ENCODE measurements around the gene FGGY.
"Not testable (repeated sequence)": the region's sequence is repeated elsewhere in the genome, so short reads cannot be mapped to it uniquely, and the experiment has no call there.

The FGGY gene

GRCh38 chr1:59353453-59353852 is 56.6 kb downstream of the FGGY start:
- Histone ChIP-seq H3K9me3 (ENCODE audit: low read length) (no peaks in the 10 kb centered on the region), H2AFZ (ENCODE audit: low read depth, low read length) (no peak overlapping the region), H3K4me3 (ENCODE audit: low read length) (no peak overlapping the region), H3K4me1 (ENCODE audit: insufficient read depth, low read length) (peaks cover 2% of the 10 kb centered on the region), H3K36me3 (ENCODE audit: insufficient read depth, low read length) (no peaks in the 10 kb centered on the region), H3K27me3 (ENCODE audit: insufficient read depth, low read length) (no peaks in the 10 kb centered on the region)

- H3K4me3 ChIP-seq (ENCODE audit: low read length); H2AFZ ChIP-seq (ENCODE audit: low read depth, low read length); H3K27me3 ChIP-seq (ENCODE audit: insufficient read depth, low read length); H3K4me1 ChIP-seq (ENCODE audit: insufficient read depth, low read length); H3K9me3 ChIP-seq (ENCODE audit: low read length); H3K36me3 ChIP-seq (ENCODE audit: insufficient read depth, low read length): not testable (repeated sequence)
Measured at GRCh38 chr1:59354239-59354638, 57.3 kb downstream of the FGGY start.

- Histone ChIP-seq H3K4me3 (ENCODE audit: low read length) (no peak overlapping the region), H3K27me3 (ENCODE audit: insufficient read depth, low read length) (no peaks in the 10 kb centered on the region)
Measured at GRCh38 chr1:59354709-59355337, 57.9 kb downstream of the FGGY start.

GRCh38 chr1:59355361-59355760 is 58.5 kb downstream of the FGGY start:
- no peaks in the 10 kb centered on the region for H3K27me3 ChIP-seq (ENCODE audit: insufficient read depth, low read length)
- peaks cover 11% of the 10 kb centered on the region for H3K4me1 ChIP-seq (ENCODE audit: insufficient read depth, low read length)
- no peak overlapping the region for H2AFZ ChIP-seq (ENCODE audit: low read depth, low read length)
- no peak overlapping the region for H3K4me3 ChIP-seq (ENCODE audit: low read length)
- no peaks in the 10 kb centered on the region for H3K36me3 ChIP-seq (ENCODE audit: insufficient read depth, low read length)
- no peaks in the 10 kb centered on the region for H3K9me3 ChIP-seq (ENCODE audit: low read length)

More at GRCh38 chr1:59354709-59355337, 57.9 kb downstream of the FGGY start:
- no peaks in the 10 kb centered on the region for H3K36me3 ChIP-seq (ENCODE audit: insufficient read depth, low read length)
- H2AFZ ChIP-seq (ENCODE audit: low read depth, low read length), result no peak overlapping the region
- peaks cover 11% of the 10 kb centered on the region for H3K4me1 ChIP-seq (ENCODE audit: insufficient read depth, low read length)
- H3K9me3 ChIP-seq (ENCODE audit: low read length), result no peaks in the 10 kb centered on the region

GRCh38 chr1:59356627-59357026 is 59.7 kb downstream of the FGGY start:
- no peak overlapping the region for H3K4me3 ChIP-seq (ENCODE audit: low read length)
- no peaks in the 10 kb centered on the region for H3K27me3 ChIP-seq (ENCODE audit: insufficient read depth, low read length)
- H2AFZ ChIP-seq (ENCODE audit: low read depth, low read length), result no peak overlapping the region
- no peaks in the 10 kb centered on the region for H3K9me3 ChIP-seq (ENCODE audit: low read length)
- H3K36me3 ChIP-seq (ENCODE audit: insufficient read depth, low read length), result no peaks in the 10 kb centered on the region
- peaks cover 11% of the 10 kb centered on the region for H3K4me1 ChIP-seq (ENCODE audit: insufficient read depth, low read length)

- Histone ChIP-seq H2AFZ (ENCODE audit: low read depth, low read length) (no peak overlapping the region), H3K27me3 (ENCODE audit: insufficient read depth, low read length) (no peaks in the 10 kb centered on the region), H3K4me3 (ENCODE audit: low read length) (no peak overlapping the region), H3K4me1 (ENCODE audit: insufficient read depth, low read length) (peaks cover 11% of the 10 kb centered on the region), H3K9me3 (ENCODE audit: low read length) (no peaks in the 10 kb centered on the region), H3K36me3 (ENCODE audit: insufficient read depth, low read length) (no peaks in the 10 kb centered on the region)
Measured at GRCh38 chr1:59357645-59358320, 60.9 kb downstream of the FGGY start.

- no peak overlapping the region for H2AFZ ChIP-seq (ENCODE audit: low read depth, low read length)
- H3K36me3 ChIP-seq (ENCODE audit: insufficient read depth, low read length), result no peaks in the 10 kb centered on the region
- peaks cover 11% of the 10 kb centered on the region for H3K4me1 ChIP-seq (ENCODE audit: insufficient read depth, low read length)
- H3K27me3 ChIP-seq (ENCODE audit: insufficient read depth, low read length), result no peaks in the 10 kb centered on the region
- no peaks in the 10 kb centered on the region for H3K9me3 ChIP-seq (ENCODE audit: low read length)
- H3K4me3 ChIP-seq (ENCODE audit: low read length), result no peak overlapping the region
Measured at GRCh38 chr1:59359325-59359724, 62.4 kb downstream of the FGGY start.

GRCh38 chr1:59360170-59360569 is 63.3 kb downstream of the FGGY start:
- Histone ChIP-seq H3K4me1 (ENCODE audit: insufficient read depth, low read length) (peaks cover 9% of the 10 kb centered on the region), H2AFZ (ENCODE audit: low read depth, low read length) (no peak overlapping the region), H3K36me3 (ENCODE audit: insufficient read depth, low read length) (no peaks in the 10 kb centered on the region), H3K27me3 (ENCODE audit: insufficient read depth, low read length) (no peaks in the 10 kb centered on the region), H3K4me3 (ENCODE audit: low read length) (no peak overlapping the region), H3K9me3 (ENCODE audit: low read length) (no peaks in the 10 kb centered on the region)

- H3K27me3 ChIP-seq (ENCODE audit: insufficient read depth, low read length), result no peaks in the 10 kb centered on the region
- no peaks in the 10 kb centered on the region for H3K36me3 ChIP-seq (ENCODE audit: insufficient read depth, low read length)
- no peak overlapping the region for H2AFZ ChIP-seq (ENCODE audit: low read depth, low read length)
- no peak overlapping the region for H3K4me3 ChIP-seq (ENCODE audit: low read length)
- peaks cover 9% of the 10 kb centered on the region for H3K4me1 ChIP-seq (ENCODE audit: insufficient read depth, low read length)
- no peaks in the 10 kb centered on the region for H3K9me3 ChIP-seq (ENCODE audit: low read length)
Measured at GRCh38 chr1:59360729-59361128, 63.8 kb downstream of the FGGY start.

- no peaks in the 10 kb centered on the region for H3K9me3 ChIP-seq (ENCODE audit: low read length)
- no peak overlapping the region for H2AFZ ChIP-seq (ENCODE audit: low read depth, low read length)
- H3K4me1 ChIP-seq (ENCODE audit: insufficient read depth, low read length), result peaks cover 9% of the 10 kb centered on the region
- no peaks in the 10 kb centered on the region for H3K27me3 ChIP-seq (ENCODE audit: insufficient read depth, low read length)
- H3K36me3 ChIP-seq (ENCODE audit: insufficient read depth, low read length), result no peaks in the 10 kb centered on the region
- H3K4me3 ChIP-seq (ENCODE audit: low read length), result no peak overlapping the region
Measured at GRCh38 chr1:59361766-59362165, 64.9 kb downstream of the FGGY start.

- Histone ChIP-seq H3K4me3 (ENCODE audit: low read length) (no peak overlapping the region), H3K36me3 (ENCODE audit: insufficient read depth, low read length) (no peaks in the 10 kb centered on the region), H3K27me3 (ENCODE audit: insufficient read depth, low read length) (no peaks in the 10 kb centered on the region), H3K9me3 (ENCODE audit: low read length) (no peaks in the 10 kb centered on the region), H3K4me1 (ENCODE audit: insufficient read depth, low read length) (peaks cover 21% of the 10 kb centered on the region), H2AFZ (ENCODE audit: low read depth, low read length) (no peak overlapping the region)
Measured at GRCh38 chr1:59364037-59364436, 67.1 kb downstream of the FGGY start.

- peaks cover 13% of the 10 kb centered on the region for H3K4me1 ChIP-seq (ENCODE audit: insufficient read depth, low read length)
- no peaks in the 10 kb centered on the region for H3K36me3 ChIP-seq (ENCODE audit: insufficient read depth, low read length)
- H3K4me3 ChIP-seq (ENCODE audit: low read length), result no peak overlapping the region
- H3K27me3 ChIP-seq (ENCODE audit: insufficient read depth, low read length), result no peaks in the 10 kb centered on the region
- H2AFZ ChIP-seq (ENCODE audit: low read depth, low read length), result no peak overlapping the region
- H3K9me3 ChIP-seq (ENCODE audit: low read length), result no peaks in the 10 kb centered on the region
Measured at GRCh38 chr1:59366346-59366745, 69.5 kb downstream of the FGGY start.

- no peaks in the 10 kb centered on the region for H3K27me3 ChIP-seq (ENCODE audit: insufficient read depth, low read length)
- H3K4me1 ChIP-seq (ENCODE audit: insufficient read depth, low read length), result peaks cover 13% of the 10 kb centered on the region
- no peak overlapping the region for H2AFZ ChIP-seq (ENCODE audit: low read depth, low read length)
- H3K4me3 ChIP-seq (ENCODE audit: low read length), result no peak overlapping the region
- H3K9me3 ChIP-seq (ENCODE audit: low read length), result no peaks in the 10 kb centered on the region
- no peaks in the 10 kb centered on the region for H3K36me3 ChIP-seq (ENCODE audit: insufficient read depth, low read length)
Measured at GRCh38 chr1:59367301-59368007, 70.6 kb downstream of the FGGY start.
